Smooth muscle cell (in vitro differentiated cells): ENCODE measurements around the gene NUDT6. TPM values are rescaled to one million over a fixed set of nuclear protein-coding genes. Genes with fewer than 3 reads are reported as not detected.

ENCODE experiments used
- DNase-seq: peaks from one replicate; lab custom pipeline; 2025; ENCODE audit not compliant: unreplicated experiment; lab: John Stamatoyannopoulos, UW
- H2AFZ ChIP-seq: fragments of 200-600 bp; sonication (generic); 2 replicates; pipeline ENCODE4 v1.6.0; 2016; ENCODE audit warnings: antibody characterized with exemption, low read depth, mild to moderate bottlenecking
- H3F3A ChIP-seq: fragments of 200-600 bp; sonication (generic); 2 replicates; pipeline ENCODE4 v1.6.0; 2017; ENCODE audit warnings: antibody characterized with exemption, low read depth
- H3K27ac ChIP-seq: fragments of 200-600 bp; sonication (generic); 2 replicates; pipeline ENCODE4 v1.5.1; 2016; ENCODE audit warnings: low read depth, mild to moderate bottlenecking
- H3K27me3 ChIP-seq: fragments of 200-600 bp; sonication (generic); 2 replicates; pipeline ENCODE4 v1.6.1; 2016; ENCODE audit warnings: low read depth, mild to moderate bottlenecking
- H3K36me3 ChIP-seq: fragments of 200-600 bp; sonication (generic); 2 replicates; pipeline ENCODE4 v1.5.1; 2016; ENCODE audit warnings: low read depth
- H3K4me1 ChIP-seq: fragments of 200-600 bp; sonication (generic); 2 replicates; pipeline ENCODE4 v1.5.1; 2016; ENCODE audit warnings: low read depth
- H3K4me2 ChIP-seq: fragments of 200-600 bp; sonication (generic); 2 replicates; pipeline ENCODE4 v1.6.0; 2016; ENCODE audit warnings: mild to moderate bottlenecking
- H3K4me3 ChIP-seq: fragments of 200-600 bp; sonication (generic); 2 replicates; pipeline ENCODE4 v1.5.1; 2016; ENCODE audit warnings: mild to moderate bottlenecking
- H3K79me2 ChIP-seq: fragments of 200-600 bp; sonication (generic); 2 replicates; pipeline ENCODE4 v1.6.0; 2016; ENCODE audit warnings: low read depth, mild to moderate bottlenecking
- H3K9ac ChIP-seq: fragments of 200-600 bp; sonication (generic); 2 replicates; pipeline ENCODE4 v1.6.0; 2016; ENCODE audit warnings: low read depth
- H3K9me3 ChIP-seq: fragments of 200-600 bp; sonication (generic); replicated peaks from 2 replicates; pipeline ENCODE4 v1.5.1; 2016; ENCODE audit warnings: low read depth
- H4K20me1 ChIP-seq: fragments of 200-600 bp; sonication (generic); 2 replicates; pipeline ENCODE4 v1.6.0; 2016; ENCODE audit warnings: low read depth
- WGBS: methylation state at CpG from one replicate; pipeline ENCODE4 v1.1.7; 2016; ENCODE audit warnings: low lambda C conversion rate; 5-methylcytosine and 5-hydroxymethylcytosine counted together
- polyA plus RNA-seq: library from polyadenylated mRNA; unstranded; fragments of >200 nt; fragmentation: Nextera tagmentation; extraction: Ambion mirVana; gene quantifications from 2 replicates; pipeline ENCODE4 v1.2.1, GENCODE V29; 2016
- total RNA-seq: library from RNA; depleted of rRNA; stranded (reverse); fragments of >200 nt; gene quantifications from 2 replicates; pipeline ENCODE4 v1.2.3, GENCODE V29; 2014
- TF ChIP-seq, protein P1 (sequence below): fragments of 200-600 bp; sonication (generic); IDR thresholded peaks from 2 replicates; pipeline ENCODE4 v1.5.1; 2017; ENCODE audit warnings: borderline replicate concordance, mild to moderate bottlenecking, antibody characterized with exemption; ENCODE audit not compliant: insufficient read depth, poor library complexity, severe bottlenecking

The NUDT6 gene
- total and polyA plus RNA-seq, 2 experiments from 2014 or later = 4.1 to 7.0 TPM

DNA sequence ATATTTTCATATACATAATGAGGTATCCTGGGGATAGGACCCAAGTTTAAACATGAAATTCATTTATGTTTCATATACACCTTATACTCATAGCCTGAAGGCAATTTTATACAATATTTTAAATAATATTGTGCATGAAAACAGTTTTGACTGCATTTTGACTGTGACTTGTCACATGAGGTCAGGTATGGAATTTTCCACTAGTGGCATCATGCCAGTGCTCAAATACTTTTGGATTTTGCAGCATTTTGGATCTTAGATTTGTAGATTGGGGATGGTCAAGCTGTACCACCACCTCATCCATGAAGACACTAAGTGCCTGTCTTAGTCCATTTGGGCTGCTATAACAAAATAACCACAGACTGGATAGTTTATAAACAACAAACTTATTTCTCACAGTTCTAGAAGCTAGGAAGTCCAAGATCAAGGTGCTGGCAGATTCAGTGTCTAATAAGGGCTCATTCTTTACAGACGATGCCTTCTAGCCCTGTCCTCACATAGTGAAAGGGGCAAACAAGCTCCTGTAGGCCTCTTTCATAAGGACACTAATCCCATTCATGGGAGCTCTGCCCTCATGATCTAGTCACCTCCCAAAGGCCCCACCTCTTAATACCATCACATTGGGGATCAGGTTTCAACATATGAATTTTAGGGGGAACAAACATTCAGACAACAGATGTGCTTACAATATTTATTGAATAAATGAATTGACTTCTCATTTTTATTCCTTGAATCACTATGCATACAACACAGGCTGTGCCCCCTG lies 9.4 kb downstream of the NUDT6 start:
- no peaks in the 10 kb centered on the region for H3K79me2 ChIP-seq
- 90% methylated on average over 1 of the region's 1 CpG for WGBS
- no peaks in the 10 kb centered on the region for H3K4me1 ChIP-seq
- H3K27me3 ChIP-seq = no peaks in the 10 kb centered on the region
- H2AFZ ChIP-seq = no peak overlapping the region
- H3K36me3 ChIP-seq = no peaks in the 10 kb centered on the region
- no peak overlapping the region for H3K4me2 ChIP-seq
- no peak overlapping the region for H3K4me3 ChIP-seq
- no peak overlapping the region for H3K9ac ChIP-seq
- H3K27ac ChIP-seq = no peak overlapping the region
- H3K9me3 ChIP-seq = no peaks in the 10 kb centered on the region
- H4K20me1 ChIP-seq = no peaks in the 10 kb centered on the region
- TF ChIP-seq, protein P1, sequence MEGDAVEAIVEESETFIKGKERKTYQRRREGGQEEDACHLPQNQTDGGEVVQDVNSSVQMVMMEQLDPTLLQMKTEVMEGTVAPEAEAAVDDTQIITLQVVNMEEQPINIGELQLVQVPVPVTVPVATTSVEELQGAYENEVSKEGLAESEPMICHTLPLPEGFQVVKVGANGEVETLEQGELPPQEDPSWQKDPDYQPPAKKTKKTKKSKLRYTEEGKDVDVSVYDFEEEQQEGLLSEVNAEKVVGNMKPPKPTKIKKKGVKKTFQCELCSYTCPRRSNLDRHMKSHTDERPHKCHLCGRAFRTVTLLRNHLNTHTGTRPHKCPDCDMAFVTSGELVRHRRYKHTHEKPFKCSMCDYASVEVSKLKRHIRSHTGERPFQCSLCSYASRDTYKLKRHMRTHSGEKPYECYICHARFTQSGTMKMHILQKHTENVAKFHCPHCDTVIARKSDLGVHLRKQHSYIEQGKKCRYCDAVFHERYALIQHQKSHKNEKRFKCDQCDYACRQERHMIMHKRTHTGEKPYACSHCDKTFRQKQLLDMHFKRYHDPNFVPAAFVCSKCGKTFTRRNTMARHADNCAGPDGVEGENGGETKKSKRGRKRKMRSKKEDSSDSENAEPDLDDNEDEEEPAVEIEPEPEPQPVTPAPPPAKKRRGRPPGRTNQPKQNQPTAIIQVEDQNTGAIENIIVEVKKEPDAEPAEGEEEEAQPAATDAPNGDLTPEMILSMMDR = no peak
- no peak for DNase-seq
- no peaks in the 10 kb centered on the region for H3F3A ChIP-seq

DNA sequence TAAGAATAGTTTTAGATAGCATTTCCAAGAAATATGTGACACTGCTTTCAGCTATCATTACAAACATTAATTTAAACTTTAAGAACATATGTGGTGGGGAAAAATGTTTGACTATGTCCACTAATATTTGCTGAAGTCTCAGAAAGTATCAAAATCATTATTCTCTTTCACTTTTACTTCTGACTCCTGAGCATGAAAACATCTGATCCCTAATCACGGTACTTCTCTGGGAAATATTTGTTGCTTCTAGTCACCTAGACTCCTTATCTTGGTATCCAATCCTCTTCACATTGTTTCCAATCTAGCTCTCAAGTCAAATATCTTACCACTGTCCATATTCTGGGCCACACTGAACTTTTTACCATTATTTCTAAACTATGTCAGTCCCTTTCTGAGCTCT lies 10.8 kb downstream of the NUDT6 start:
- Histone ChIP-seq H3K79me2 (no peaks in the 10 kb centered on the region), H3F3A (no peaks in the 10 kb centered on the region), H3K9me3 (no peaks in the 10 kb centered on the region), H3K27me3 (no peaks in the 10 kb centered on the region), H3K27ac (no peak overlapping the region), H2AFZ (no peak overlapping the region), H3K4me1 (no peaks in the 10 kb centered on the region), H3K4me3 (no peak overlapping the region), H3K9ac (no peak overlapping the region), H3K36me3 (no peaks in the 10 kb centered on the region), H4K20me1 (no peaks in the 10 kb centered on the region), H3K4me2 (no peak overlapping the region)
- no peak for DNase-seq
- WGBS = 89% methylated on average over 1 of the region's 1 CpG
- TF ChIP-seq, protein P1 = no peak

DNA sequence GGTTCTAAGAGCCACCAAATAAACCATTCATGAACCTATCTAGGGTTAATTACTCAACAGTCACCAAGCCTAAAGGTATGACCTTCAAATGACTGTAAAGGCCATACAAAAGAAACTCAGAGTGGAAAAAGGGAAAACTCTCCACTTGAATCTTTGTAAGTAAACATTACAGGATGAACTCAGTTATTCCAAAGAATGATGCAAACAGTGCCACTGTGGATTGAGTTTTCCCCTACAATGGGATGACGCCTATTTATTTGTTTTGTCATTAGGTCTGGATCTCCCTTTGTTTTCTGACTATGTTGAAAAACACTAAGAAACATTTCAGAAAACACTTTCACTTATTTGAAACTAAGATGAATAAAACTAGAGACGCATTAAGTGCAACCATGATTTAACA lies 12.7 kb downstream of the NUDT6 start:
- Histone ChIP-seq H4K20me1 (no peaks in the 10 kb centered on the region), H3K4me1 (no peaks in the 10 kb centered on the region), H3K79me2 (no peaks in the 10 kb centered on the region), H3K9ac (no peak overlapping the region), H3K27me3 (no peaks in the 10 kb centered on the region), H3K27ac (no peak overlapping the region), H3K4me3 (no peak overlapping the region), H3K4me2 (no peak overlapping the region), H2AFZ (no peak overlapping the region), H3K9me3 (no peaks in the 10 kb centered on the region), H3K36me3 (no peaks in the 10 kb centered on the region), H3F3A (no peaks in the 10 kb centered on the region)
- TF ChIP-seq, protein P1 = no peak
- DNase-seq = no peak
- 60% methylated on average over 2 of the region's 2 CpGs for WGBS

DNA sequence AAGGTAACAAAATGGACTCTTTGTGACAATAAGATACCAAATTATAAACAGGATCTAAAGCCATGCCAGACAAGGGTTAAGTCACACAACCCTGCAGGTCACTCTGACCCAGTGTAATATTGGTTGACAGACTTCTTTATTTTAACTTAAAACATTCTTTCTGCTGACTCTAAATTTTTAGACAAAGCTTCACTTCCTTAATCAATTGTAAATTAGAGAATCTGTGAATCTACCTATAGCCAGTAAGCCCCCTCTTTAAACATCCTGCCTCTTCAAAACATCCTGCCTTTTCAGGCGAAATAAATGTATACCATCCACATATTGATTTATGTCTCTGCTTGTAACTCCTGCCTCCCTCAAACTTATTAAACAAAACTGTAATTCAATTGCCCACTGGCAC lies 14.2 kb downstream of the NUDT6 start:
- Histone ChIP-seq H3K27ac (no peak overlapping the region), H2AFZ (no peak overlapping the region), H3K27me3 (no peaks in the 10 kb centered on the region), H4K20me1 (no peaks in the 10 kb centered on the region), H3K9ac (no peak overlapping the region), H3K79me2 (no peaks in the 10 kb centered on the region), H3K9me3 (no peaks in the 10 kb centered on the region), H3K4me2 (no peak overlapping the region), H3F3A (peaks cover 5% of the 10 kb centered on the region), H3K36me3 (no peaks in the 10 kb centered on the region), H3K4me1 (peaks cover 11% of the 10 kb centered on the region), H3K4me3 (no peak overlapping the region)
- WGBS = 93% methylated on average over 1 of the region's 1 CpG
- TF ChIP-seq, protein P1 = no peak
- no peak for DNase-seq
